AG10803 (cell line): Measurements from ENCODE around the gene STARD7.

ENCODE experiments used
- DNase-seq: peaks from one replicate; pipeline ENCODE4 v3.0.0; 2010; ENCODE audit warnings: low read depth
- H3K4me3 ChIP-seq: 2 replicates; pipeline ENCODE4 v1.5.1; 2011; ENCODE audit warnings: mild to moderate bottlenecking, low read length, control low read depth
- TF ChIP-seq, protein P1 (sequence below): conservative IDR thresholded peaks from 2 replicates; pipeline ENCODE4 v1.5.1; 2011; ENCODE audit warnings: mild to moderate bottlenecking, low read length, control low read depth, inconsistent platforms

Gene STARD7

DNA sequence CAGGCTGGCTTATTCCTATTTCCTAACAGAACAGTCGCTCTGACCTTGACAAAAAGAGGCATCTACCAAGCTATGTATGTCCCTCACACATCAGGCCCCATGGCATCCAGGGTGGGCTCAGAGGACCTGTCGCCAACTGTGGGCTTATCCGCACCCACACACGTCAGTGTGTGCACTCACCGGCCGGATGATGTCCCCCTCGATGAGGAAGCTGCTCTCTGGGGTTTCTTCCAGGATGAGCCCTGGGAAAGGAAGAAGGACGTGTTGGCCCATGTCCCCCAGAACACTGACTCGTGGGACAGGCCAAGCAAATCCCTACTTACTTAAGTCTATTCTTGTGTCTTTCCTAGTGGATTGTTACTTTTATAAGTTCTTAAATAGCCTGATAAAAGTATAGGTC lies 73.5 kb downstream of the STARD7 start:
- TF ChIP-seq, protein P1, sequence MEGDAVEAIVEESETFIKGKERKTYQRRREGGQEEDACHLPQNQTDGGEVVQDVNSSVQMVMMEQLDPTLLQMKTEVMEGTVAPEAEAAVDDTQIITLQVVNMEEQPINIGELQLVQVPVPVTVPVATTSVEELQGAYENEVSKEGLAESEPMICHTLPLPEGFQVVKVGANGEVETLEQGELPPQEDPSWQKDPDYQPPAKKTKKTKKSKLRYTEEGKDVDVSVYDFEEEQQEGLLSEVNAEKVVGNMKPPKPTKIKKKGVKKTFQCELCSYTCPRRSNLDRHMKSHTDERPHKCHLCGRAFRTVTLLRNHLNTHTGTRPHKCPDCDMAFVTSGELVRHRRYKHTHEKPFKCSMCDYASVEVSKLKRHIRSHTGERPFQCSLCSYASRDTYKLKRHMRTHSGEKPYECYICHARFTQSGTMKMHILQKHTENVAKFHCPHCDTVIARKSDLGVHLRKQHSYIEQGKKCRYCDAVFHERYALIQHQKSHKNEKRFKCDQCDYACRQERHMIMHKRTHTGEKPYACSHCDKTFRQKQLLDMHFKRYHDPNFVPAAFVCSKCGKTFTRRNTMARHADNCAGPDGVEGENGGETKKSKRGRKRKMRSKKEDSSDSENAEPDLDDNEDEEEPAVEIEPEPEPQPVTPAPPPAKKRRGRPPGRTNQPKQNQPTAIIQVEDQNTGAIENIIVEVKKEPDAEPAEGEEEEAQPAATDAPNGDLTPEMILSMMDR: no peak
- no peak for DNase-seq
- no peak overlapping the region for H3K4me3 ChIP-seq
